ENCODE data around the gene KCNQ1. TPM values are rescaled to one million over a fixed set of nuclear protein-coding genes. Genes with fewer than 3 reads are reported as not detected.

KCNQ1 gene
- total and polyA plus RNA-seq, 7 donors: 1.1 to 25.2 (median 3.8) TPM

DNA sequence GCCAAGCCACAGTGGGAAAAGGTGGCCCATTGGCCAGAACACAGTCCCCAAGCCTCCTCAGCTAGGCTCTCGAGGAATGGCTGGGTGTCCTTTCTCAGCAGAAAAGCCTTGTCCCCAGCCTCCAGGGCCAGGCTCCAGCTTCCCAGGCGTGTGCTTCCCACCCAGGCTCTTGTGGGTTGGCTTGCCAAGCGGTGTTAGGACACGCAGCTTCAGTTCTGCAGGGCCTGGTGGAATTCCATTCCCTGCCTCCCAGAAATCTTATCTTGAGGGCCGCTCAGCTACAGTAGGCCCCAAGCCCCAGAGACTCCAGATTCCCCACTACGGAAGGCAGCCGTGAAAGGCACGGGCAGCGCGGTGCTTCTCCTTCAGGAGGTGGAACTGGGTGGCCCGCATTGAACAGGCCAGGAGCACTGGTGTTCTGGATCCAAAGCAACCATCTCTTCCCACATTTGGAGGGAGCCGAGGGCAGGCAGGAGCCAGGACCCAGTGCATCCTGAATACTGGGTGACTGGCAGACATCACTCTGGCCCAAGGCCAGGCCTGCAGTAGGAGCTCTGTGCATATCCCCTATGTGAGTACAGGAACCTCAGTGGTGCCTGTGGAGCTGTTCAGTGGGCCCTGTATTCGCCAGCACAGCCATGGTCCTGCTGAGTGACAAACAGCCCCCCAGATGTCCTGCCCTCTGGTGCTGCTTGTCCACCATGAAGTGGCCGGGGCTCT lies 271.7 kb downstream of the KCNQ1 start:
- no peak overlapping the region for H3K27ac ChIP-seq
- no peak for DNase-seq
- no peaks in the 10 kb centered on the region for H3K36me3 ChIP-seq
- no peak overlapping the region for H3K4me3 ChIP-seq
- H3K9me3 ChIP-seq: no peaks in the 10 kb centered on the region
- WGBS, 2 donors: 91 to 96% methylated on average over 14 of the region's 14 CpGs
- no peaks in the 10 kb centered on the region for H3K27me3 ChIP-seq
- TF ChIP-seq POLR2A (IDR thresholded peaks at IDR 0.05): no peak
- TF ChIP-seq, protein P1, sequence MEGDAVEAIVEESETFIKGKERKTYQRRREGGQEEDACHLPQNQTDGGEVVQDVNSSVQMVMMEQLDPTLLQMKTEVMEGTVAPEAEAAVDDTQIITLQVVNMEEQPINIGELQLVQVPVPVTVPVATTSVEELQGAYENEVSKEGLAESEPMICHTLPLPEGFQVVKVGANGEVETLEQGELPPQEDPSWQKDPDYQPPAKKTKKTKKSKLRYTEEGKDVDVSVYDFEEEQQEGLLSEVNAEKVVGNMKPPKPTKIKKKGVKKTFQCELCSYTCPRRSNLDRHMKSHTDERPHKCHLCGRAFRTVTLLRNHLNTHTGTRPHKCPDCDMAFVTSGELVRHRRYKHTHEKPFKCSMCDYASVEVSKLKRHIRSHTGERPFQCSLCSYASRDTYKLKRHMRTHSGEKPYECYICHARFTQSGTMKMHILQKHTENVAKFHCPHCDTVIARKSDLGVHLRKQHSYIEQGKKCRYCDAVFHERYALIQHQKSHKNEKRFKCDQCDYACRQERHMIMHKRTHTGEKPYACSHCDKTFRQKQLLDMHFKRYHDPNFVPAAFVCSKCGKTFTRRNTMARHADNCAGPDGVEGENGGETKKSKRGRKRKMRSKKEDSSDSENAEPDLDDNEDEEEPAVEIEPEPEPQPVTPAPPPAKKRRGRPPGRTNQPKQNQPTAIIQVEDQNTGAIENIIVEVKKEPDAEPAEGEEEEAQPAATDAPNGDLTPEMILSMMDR (IDR thresholded peaks at IDR 0.05): no peak
- TF ChIP-seq EP300 (IDR thresholded peaks at IDR 0.05): no peak
- no peak for TF ChIP-seq POLR2AphosphoS5 (IDR thresholded peaks at IDR 0.05)
- intact Hi-C loops (cut with DNase I): no loop called here
- H3K4me1 ChIP-seq: peaks cover 0 to 18% (median 0%) of the 10 kb centered on the region in 4 donors

DNA sequence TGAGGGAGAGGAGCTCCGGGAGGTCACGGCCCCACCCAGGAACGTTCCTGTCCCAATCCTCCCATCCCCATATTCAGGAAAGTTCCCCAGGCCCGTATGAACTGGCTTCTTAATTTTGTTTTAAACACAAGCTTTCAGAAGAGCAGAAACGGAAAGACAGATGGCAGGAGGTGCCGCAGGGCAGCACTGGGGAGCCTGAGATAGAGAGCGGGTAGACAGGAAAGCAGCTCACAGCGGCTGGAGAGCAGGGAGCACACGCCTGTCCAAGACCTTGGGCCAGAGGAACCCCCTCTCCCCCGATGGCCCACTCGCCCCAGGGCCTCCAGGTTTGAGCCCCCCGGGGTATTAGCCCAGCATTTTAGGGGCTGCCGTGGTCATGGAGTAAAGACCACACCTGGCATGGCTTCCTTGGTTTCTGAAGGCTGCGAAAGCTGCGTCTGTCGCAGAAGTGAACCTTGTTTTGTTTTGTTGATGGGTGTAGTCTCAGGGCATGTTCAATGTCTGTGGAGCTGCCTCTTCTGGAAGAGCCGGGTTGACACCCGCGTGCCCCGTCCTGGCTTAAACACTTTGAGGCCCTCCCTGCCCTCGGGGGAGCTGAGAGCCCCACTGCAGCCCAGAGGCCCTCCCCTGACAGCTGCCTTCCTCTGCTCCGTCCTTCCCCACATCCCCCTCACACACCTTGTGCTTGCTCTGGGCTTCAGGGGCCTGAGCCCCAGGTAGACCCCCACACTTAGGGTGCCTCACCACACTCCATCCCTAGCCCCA lies 272.9 kb downstream of the KCNQ1 start:
- no peak overlapping the region for H3K4me3 ChIP-seq
- no peaks in the 10 kb centered on the region for H3K27me3 ChIP-seq
- intact Hi-C loops (cut with DNase I): no loop called here
- DNase-seq: no peak
- H3K9me3 ChIP-seq: no peaks in the 10 kb centered on the region
- TF ChIP-seq, protein P1 (IDR thresholded peaks at IDR 0.05): no peak
- TF ChIP-seq EP300 (IDR thresholded peaks at IDR 0.05) (no peak), POLR2A (IDR thresholded peaks at IDR 0.05) (no peak), POLR2AphosphoS5 (IDR thresholded peaks at IDR 0.05) (no peak)
- H3K27ac ChIP-seq: no peak overlapping the region
- WGBS, 2 donors: 88 to 89% methylated on average over 22 of the region's 22 CpGs
- H3K36me3 ChIP-seq: no peaks in the 10 kb centered on the region
- H3K4me1 ChIP-seq: peaks cover 0 to 12% (median 0%) of the 10 kb centered on the region in 4 donors

DNA sequence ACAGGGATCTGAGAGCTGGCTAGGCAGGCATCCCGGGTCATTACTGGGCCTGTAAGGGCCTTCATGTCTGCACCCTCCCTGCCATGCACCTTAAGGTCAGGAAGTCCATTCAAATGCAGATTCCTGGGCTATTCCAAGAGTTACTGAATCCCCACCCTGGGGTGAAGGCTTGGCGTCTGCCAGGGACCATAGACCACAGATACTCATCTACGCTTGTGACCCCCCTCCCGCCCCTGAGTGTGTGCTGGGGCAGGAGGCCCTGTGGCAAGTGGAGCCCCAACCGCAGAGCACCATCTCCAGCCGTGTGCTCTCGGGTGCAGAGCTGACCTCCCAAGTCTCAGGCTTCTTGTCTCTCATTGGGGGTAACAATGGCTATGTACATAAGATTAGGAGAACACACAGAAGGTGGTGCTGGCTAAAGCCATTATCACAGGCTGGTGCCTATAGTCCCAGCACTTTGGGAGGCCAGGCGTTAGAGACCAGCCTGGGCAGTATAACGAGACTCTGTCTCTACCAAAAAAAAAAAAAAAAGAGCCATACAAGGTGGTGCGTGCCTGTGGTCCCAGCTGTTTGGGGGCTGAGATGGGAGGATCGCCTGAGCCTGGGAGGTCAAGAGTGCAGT lies 274.1 kb downstream of the KCNQ1 start:
- 93 to 95% methylated on average over 11 of the region's 11 CpGs for WGBS, 2 donors
- Histone ChIP-seq H3K36me3 (no peaks in the 10 kb centered on the region), H3K27me3 (no peaks in the 10 kb centered on the region), H3K4me3 (no peak overlapping the region), H3K27ac (no peak overlapping the region), H3K4me1 (peaks cover 0 to 7% (median 0%) of the 10 kb centered on the region in 4 donors), H3K9me3 (no peaks in the 10 kb centered on the region)
- no peak for DNase-seq
- intact Hi-C loops (cut with DNase I): no loop called here
- TF ChIP-seq EP300 (IDR thresholded peaks at IDR 0.05) (no peak), POLR2A (IDR thresholded peaks at IDR 0.05) (no peak), POLR2AphosphoS5 (IDR thresholded peaks at IDR 0.05) (no peak)
- TF ChIP-seq, protein P1 (IDR thresholded peaks at IDR 0.05): no peak

DNA sequence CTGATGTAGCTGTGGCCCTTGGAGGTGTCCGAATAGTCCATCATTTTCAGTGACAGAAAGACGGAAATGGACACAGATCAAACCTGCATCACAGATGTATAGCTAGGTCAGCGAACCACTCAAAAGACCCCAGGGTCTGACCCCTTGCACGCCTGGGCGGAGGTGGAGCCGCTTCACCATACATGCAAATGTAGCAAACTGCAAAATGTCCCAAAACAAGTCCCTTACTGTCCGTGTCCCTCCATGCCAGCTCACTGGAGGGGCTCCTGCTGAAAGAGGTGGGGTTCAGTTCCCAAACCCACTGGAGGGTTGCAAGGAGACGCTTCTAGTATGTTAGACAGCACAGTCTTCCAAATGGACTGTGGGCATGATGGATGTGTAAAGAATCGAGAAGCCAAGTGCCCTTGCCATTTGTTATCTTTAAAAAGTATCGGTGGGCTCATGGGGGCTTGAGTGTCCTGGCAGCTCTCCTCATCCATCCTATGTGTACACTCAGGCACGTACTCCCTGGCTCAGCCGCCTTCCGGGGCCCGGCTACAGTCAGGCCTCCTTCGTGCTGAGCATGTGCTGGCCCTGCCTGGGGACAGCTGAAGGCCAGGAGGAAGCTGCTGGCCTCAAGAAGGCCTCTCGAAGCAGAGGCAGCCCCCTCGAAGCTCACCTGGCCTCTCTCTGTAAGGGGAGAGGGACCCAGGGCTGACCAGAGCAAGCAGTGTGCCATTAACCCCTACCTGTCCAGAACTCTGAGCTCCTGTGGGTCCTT lies 275.2 kb downstream of the KCNQ1 start:
- no peak for DNase-seq
- H3K4me1 ChIP-seq: no peaks in the 10 kb centered on the region
- no peak overlapping the region for H3K4me3 ChIP-seq
- H3K9me3 ChIP-seq: no peaks in the 10 kb centered on the region
- intact Hi-C loops (cut with DNase I): no loop called here
- no peak overlapping the region for H3K27ac ChIP-seq
- WGBS, 2 donors: 83 to 88% methylated on average over 17 of the region's 17 CpGs
- H3K27me3 ChIP-seq: no peaks in the 10 kb centered on the region
- no peaks in the 10 kb centered on the region for H3K36me3 ChIP-seq
- TF ChIP-seq POLR2A (IDR thresholded peaks at IDR 0.05) (no peak), POLR2AphosphoS5 (IDR thresholded peaks at IDR 0.05) (no peak), EP300 (IDR thresholded peaks at IDR 0.05) (no peak)
- TF ChIP-seq, protein P1 (IDR thresholded peaks at IDR 0.05): no peak

Data from sigmoid colon (tissue), 7 donors.